GM12892 (cell line): ENCODE results near the gene CPEB3.

Experiments used
- POLR2A ChIP-seq: IDR thresholded peaks from 2 replicates; pipeline ENCODE4 v1.6.1; 2011; ENCODE audit warnings: low read depth, low read length, control low read depth
- POLR2AphosphoS5 ChIP-seq: IDR thresholded peaks from 2 replicates; pipeline ENCODE4 v1.6.1; 2011; ENCODE audit warnings: low read depth, low read length, control low read depth

- no peak for TF ChIP-seq POLR2AphosphoS5
- TF ChIP-seq POLR2A: no peak
Measured at GRCh38 chr10:92131275-92131820, 159.5 kb downstream of the CPEB3 start.
